Activated CD4-positive, alpha-beta T cell treated with anti-CD3 and anti-CD28 coated beads, Interleukin-2, amount 50 U/mL, for 4 hours (primary cell): ENCODE data around the gene KIAA0825.
"Not testable (repeated sequence)": the region's sequence is repeated elsewhere in the genome, so short reads cannot be mapped to it uniquely, and the experiment has no call there.

Source experiments
- DNase-seq, 2 experiments: peaks; one replicate each; pipeline ENCODE4 v3.0.0-alpha.2; 2020

The KIAA0825 gene

DNA sequence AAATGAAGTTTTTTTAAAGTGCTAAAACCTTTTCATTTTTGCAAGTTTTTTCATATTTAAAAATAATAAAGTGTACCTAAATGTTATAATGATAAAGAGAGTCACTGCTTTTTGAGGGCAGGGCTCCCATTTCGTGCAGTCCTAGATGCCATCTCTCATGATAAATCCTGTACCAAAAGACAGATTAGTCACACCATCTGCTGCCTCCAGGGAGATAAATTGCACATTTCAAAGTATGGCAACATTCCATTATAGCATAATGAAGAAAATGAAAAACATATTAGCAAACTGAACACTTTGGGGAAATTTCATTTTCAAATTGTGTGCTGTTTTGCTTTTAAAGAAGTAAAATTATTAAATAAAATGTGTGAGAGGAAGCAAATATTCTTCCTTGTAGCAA, 257.2 kb downstream of the KIAA0825 start:
- no peak for DNase-seq

DNA sequence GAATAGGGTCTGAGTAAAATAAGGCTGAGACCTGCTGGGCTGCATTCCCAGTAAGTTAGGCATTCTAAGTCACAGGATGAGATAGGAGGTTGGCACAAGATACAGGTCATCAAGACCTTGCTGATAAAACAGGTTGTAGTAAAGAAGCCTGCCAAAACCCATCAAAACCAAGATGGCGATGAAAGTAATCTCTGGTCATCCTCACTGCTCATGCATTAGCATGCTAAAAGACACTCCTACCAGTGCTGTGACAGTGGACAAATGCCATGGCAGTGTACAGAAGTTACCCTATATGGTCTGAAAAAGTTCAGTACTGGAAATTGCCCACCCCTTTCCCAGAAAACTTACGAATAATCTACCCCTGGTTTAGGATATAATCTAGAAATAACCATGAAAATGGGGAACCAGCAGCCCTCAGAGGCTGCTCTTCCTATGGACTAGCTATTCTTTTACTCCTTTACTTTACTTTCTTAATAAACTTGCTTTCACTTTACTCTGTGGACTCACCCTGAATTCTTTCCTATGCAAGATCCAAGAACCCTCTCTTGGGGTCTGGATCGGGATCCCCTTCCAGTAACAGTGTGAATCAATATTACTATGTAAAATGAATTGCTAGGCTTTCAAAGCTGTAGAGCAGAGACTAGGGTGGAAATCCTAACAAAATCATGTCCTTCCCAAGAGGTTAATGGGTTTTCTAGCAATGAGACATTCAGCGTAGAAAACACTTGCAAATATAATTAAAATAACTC, 257.8 kb downstream of the KIAA0825 start:
- no peak for DNase-seq

DNA sequence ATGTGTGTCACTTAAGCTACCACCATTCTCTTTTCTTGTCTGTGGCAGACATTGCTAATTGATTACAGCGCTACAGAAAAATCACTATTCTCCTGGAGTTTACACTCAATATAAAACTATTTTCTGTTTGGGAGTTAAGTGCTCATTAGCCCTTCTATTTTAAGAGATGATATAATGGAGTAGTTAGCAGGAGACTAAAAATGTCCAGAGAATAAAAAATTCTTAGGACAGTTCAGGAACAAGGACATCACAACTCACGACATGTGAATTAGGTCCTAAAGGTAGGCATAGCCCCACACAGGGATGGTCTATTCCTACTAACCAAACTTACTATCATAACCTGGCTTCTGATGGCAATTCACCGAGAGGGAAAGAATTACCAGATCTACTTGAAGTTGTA, 258.5 kb downstream of the KIAA0825 start:
- no peak for DNase-seq

DNA sequence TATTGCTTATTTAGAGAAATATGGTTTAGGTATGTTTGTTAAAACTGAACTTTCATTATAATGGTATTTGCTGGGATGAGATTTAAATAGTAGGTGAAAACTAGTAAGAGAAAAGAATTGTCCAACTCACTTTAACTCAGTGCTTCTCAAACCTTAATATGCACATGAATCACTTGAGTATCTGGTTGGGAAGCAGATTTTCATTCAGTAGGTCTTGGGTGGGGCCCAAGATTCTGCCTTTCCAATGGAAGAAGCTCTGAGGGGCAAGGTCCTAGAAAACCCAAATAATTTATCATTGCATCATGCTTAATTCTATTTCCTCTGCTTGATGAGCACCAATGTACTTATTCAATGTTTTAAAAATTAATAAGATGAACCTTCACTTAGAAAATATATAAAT, 262.6 kb downstream of the KIAA0825 start:
- no peak for DNase-seq

DNA sequence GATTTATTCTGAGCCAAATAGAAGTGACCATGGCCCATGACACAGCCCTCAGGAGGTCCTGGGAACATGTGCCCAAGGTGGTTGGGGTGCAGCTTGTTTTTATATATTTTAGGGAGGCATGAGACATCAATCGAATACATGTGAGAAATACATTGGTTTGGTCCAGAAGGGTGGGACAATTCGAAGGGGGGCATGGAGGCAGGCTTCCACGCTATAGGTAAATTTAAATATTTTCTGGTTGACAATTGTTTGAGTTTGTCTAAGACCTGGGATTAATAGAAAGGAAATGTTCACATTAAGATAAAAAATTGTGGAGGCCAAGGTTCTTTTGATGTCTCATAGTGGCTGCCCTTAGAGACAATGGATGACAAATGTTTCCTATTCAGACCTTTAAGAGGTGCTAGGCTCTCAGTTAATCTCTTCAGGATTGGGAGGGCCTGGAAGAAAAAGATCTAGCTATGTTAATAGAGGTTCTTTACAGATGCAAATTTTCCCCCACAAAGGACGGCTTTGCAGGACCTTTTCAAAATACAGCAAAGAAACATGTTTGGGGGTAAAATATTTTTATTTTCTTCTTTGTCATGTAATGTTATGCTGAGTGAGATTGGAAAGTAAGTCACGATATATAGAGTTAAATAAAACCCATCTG, 263.4 kb downstream of the KIAA0825 start:
- DNase-seq: not testable (repeated sequence)

DNA sequence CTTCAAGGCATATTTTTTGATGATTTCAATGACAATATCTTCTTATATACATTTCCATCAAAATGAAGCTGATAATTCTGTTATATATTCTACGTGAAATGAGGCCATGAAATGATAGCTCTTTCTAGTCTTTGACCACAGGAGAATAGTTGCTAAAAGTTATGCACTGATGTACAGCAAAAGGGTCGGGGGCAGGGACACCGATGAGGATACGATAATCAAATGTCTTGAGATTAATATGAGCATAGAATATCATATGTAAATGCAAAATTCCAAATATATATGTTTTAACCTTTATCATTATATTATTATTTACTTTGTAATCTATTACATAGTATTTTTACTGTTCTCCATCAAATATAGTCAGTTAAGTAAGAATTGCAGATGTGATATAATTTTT, 264.8 kb downstream of the KIAA0825 start:
- DNase-seq: no peak

DNA sequence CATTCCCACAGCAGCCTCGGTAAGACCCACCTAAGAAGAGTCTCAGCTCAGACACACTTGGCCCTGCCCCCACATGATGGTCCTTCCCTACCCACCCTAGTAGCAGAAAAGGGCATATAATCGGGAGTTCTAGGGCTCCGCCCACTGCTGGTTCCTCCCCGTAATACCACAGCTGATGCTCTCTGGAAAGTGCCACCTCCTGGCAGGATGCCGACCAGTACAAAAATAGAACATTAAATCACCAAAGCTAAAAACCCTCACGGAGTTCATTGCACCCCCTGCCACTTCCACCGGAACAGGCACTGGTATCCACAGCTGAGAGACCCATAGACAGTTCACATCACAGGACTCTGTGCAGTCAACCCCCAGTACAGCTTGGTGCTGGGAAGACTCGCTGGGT, 271.3 kb downstream of the KIAA0825 start:
- DNase-seq: no peak

DNA sequence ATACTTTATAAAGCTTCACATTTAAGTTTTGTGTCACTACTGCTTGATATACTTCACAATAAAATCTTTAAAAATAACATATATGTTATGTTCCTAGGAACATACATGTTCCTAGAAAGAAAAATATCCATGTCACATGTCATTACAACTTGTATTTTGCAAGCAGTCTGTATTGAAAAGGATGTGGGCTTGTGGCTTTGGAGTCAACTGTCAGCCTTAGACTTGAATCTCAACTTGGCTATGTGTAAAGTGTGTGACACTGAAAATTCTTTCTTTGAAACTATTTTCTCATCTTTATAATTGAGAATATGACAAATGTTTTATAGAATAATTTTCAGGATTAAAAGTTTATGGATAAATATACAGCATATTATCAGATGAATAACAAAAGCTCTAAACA, 273.1 kb downstream of the KIAA0825 start:
- DNase-seq: no peak

DNA sequence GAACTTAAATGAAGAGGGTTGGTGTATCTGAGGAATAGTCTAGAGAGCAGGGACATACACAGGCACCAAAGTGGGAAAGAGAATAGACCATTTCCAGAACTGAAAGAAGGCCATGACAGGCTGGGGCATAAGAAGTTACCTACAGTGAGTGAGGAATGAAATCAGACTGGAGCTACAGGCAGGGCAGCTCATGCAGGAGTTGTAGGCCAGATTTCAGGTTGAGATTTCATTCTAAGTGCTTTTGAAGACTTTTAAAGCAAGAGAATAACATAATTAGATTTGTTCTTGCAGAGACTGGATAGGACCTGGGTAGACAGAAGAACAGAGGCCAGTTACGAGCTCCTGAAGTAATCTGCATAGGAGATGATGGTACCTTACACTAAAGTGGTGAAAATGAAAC, 280.8 kb downstream of the KIAA0825 start:
- no peak for DNase-seq

DNA sequence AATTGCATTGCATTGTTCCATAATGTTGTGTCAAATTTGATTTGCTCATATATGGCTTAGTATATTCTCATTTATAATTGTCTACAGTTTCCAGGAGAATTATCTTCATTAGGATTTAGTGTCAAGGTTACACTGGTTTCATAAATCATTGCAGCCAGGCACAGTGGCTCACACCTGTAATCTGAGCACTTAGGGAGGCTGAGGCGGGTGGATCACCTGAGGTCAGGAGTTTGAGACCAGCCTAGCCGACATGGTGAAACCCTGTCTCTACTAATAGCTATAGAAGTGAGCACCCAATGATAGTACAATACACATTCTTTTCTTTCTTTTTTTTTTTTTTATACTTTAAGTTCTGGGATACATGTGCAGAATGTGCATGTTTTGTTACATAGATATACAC, 282.5 kb downstream of the KIAA0825 start:
- no peak for DNase-seq

DNA sequence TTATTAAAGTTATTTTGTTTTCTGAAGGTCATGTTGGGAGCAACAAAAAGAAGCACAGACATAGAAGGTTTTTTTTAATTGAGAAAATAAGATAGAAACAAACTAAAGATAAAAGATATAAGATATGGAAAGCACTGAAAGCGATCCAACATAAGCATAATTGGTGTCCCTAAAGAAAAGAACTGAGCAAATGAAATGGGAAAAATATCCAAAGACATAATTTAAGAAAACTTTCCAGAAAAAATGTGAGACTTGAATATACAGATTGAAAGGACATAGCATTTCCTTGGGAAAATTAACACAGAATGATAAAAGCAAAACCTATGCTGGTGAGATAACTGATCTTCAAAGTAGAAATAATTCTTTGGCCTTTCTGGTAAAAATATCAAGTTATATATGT, 289.3 kb downstream of the KIAA0825 start:
- no peak for DNase-seq

DNA sequence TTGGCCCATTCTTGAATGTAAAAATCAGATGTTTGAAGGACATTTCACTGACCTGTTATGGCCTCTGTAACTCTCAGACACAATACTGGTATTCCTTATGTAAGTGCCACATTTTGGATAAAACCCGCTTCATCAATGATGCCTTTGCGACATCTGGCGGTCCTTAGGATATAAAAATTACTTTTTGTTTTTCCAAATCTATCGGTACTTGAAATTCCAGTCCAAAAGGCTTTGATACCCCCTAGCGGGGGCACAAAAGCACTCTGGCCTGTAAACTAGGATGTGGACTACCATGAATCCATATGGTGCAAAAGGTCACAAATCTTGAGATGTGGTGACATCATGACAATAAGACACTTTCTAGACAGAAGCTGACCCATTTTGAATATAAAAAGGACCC, 291.8 kb downstream of the KIAA0825 start:
- DNase-seq: no peak

DNA sequence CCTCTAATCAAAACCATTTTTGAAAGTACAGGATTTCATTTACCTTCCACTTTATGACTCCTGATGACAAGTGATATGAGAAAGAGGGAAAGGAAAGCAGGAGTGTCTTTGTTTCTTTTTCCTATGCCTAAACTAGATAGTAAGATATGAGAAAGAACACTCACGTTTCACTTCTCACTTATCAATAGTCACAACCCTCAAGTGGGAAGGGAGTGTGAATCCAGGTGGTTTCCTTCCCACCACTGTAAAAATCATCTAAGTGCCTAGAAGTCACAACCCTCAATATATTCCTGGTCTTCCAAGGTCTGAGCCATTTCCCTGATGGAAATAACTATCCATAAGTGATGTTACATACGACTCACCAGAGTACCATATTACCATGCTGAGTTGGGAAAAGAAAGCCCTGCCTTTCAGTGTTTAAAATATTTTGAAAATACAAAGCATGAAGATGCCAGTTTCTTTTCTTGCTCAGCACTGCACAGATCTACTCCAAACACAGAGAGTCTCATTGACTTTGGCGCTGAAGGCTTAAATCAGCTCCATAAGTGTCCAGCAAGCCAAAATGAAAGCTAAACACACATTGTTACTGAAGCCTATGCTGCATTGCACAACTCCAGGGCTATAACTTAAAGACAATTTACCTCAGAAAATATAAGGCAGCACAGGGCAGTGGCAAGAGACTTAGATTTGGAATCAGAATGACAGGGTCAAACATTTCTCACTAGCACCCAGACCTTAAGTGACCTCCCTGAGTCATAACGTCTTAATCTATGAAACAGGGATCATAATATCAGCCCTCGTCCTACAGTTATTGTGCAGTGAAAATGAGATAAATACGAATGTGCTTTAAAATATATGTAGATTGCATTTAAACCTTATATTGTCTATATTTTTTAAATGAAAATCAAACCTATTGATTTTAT, 301.2 kb downstream of the KIAA0825 start:
- no peak for DNase-seq

DNA sequence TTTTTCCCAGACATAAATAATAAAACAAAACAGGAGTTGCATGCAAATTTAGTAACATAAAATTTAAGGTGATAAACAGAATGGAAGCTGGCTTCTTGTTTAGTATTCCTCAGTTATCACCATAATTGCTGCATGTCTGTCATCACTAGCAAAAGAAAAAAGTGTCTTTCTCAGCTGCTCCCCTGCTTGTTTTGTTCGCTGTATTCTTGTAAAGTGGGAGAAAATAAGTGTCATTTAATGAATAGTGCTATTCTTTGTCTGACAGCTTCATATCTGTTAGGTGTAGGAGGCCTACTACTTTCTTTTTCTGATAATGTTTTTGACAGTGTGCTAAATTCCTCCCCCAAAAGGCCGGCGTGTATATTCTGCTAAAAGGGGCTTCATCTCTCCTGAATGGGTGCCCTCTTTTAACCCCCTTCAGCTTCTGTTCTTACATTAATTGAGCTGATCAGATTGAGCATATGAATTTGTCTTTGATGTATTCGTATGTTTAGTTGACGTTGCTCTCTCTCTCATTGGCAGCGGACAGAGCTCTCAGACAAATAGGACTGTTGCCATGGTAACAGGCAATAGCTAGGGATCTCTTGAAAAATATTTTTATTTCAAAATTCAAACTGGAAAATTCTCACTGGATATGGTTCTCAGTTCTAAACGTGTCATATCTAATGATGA, 303.8 kb downstream of the KIAA0825 start:
- DNase-seq: no peak

DNA sequence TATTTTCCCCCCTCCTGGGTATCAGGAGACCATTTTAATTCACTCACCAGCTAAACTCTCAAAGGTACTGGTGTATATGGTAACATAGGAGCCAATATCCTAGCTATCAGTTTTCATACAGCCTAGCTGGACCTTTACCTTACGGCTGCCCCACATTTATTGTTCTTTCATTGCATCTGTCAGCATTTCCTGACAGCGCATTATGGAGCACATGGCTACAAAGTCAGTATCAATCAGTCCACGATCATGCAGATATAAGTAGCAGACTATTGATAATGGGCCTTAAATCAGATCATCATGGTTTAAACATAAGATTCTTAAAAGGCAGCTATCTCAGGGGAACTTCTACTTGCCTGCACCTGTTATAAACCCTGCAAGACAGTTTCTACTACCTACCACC, 304.7 kb downstream of the KIAA0825 start:
- DNase-seq: no peak

DNA sequence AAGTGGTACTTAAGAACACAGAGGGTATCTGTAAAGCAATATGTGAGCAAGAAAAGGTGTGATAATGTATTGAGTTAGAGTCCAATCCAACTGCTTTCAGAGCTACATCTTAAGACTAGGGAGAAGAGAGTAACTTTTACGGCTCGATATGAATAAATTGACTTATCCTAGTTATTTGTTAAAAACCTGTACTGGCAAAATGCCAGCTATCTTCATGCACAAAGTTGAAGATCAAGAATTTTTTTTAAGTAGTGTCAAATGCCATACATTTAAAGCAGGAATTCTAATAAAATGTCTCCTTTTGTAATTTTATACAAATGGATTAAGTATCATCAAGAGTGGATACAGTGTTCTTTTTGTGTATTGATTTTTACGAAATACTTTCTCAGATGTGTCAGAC, 305.2 kb downstream of the KIAA0825 start:
- DNase-seq: no peak

DNA sequence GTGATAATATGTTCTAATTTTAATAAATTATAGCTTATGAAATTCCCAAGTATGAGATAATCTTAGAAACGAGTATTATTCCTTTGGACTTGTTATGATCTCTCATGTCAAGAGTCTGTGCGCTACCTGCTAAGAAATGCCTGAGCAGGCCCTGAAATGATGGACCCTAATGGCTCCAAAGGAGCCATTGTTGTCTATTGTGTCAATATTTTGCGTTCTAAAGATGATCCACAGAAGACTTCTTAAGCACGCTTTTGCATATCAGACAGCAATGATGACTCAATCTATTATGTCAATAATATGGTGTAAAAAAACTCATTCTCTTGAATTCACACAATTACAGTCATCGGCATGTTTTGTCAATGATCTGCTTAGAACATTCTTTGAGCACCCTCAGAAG, 306.1 kb downstream of the KIAA0825 start:
- DNase-seq: no peak

DNA sequence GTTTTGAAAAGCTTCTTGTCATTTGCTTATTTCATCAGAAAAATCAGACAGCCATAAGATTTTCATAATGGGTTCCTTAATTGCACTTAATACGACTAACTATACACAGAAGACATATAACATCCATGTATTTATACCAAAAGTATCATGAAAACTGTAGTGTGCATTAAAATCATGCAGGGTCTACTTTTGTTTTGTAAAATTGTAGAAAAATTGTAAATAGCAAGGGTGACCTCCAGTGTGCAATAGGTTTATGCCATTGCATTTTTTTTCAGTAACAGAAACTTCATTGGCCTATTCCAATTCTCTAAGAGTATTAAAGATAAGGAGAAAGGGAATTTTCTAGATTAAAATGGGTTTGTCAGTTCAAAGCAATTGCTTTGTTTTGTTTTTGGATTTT, 307.6 kb downstream of the KIAA0825 start:
- no peak for DNase-seq

DNA sequence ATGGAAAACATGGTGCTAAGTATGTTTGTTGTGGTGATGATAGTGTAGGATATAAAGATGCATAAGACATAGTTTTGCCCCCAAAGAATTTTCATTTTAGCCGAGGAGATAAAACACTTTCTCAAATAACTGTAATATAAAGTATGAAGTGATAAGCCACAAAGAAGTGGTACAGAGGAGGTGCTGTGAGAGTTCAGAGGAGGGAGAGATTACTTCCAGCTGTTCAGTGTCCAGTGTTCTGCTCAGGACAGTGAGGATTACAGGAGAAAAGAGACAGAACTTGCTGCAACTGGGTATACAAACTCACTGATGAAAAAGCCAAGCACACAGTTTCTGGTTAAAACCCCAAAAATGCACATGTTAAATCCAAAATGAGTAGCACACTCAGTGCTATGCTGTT, 309.3 kb downstream of the KIAA0825 start:
- no peak for DNase-seq

DNA sequence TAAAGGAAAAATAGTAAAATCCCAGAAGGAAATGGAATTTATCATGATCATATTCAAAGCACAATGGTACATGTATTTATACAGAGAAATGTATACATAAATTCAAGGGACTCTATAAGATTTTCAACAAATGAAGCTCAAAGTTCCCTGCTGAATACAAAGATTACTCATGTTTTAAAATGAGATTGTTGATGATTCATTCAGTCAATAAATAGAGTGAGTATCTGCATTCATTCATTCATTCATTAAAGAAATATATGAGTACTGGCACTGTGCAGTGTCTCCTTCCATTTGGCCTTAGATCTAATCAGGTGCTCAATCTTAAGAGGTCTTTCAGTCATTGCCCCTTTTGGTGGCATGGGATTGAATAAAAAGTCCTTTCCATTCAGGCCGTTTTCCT, 310.0 kb downstream of the KIAA0825 start:
- DNase-seq: no peak

DNA sequence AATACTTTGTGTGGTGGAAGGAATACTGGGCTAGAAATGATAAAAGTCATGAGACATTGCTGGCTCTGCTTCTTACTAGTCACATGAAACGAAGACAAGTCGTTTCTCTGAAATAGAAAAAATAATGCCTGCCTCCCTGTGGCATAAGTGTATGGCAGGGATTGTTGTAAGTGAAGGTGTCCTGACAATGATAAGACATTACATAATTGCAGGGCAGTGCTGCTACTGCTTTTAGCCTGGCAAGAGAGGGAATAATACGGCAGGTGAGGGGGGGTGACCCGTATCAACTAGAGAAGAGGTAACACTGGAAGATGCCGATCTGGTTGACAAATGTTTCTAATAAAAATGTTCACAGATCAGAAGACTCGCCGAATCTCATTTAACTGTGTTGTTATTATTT, 314.3 kb downstream of the KIAA0825 start:
- no peak for DNase-seq

DNA sequence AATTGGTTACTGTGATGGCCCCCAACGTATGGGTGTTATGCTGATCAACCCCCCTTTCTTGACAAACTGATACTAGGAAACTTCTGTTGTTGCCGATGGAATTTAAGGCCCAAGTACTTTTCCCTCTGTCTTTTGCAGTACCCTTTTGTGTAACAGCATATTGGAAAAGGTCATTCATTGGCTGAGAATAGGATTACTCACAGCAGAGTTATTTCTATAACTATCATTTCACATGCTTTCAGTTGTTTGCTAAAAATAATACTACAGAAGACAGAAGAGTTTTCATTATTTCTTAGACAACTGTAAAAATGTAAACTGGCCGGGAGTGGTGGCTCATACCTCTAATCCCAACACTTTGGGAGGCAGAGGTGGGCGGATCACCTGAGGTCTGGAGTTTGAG, 329.5 kb downstream of the KIAA0825 start:
- no peak for DNase-seq

DNA sequence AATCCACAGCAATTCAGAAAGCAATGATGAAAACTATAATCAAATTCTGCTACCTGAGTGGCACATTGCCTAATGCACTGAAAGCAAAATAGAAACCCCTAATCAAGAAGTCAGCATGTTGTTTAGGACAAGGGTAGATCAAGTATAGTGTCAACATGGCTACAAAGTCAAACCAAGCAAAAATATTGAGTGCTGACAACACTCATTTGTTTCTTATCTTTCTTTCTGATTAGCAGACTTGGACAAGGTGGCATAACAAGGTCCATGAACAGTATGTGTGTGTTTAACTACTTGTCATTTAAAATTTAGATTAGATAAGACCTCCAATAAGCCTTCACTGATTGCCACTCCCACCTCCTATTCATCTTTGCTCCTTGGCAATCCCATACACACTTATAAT, 332.4 kb downstream of the KIAA0825 start:
- no peak for DNase-seq
